B cell (primary cell): Measurements from ENCODE around the gene ACTR2. TPM values are rescaled to one million over a fixed set of nuclear protein-coding genes. Genes with fewer than 3 reads are reported as not detected.

Experiments
- ATAC-seq: fragments of 200-7000 bp; cut with Tn5 transposase; one replicate; pipeline ENCODE4 v1.10.0; 2021; ENCODE audit warnings: low read depth, mild to moderate bottlenecking, moderate number of reproducible peaks, moderate library complexity
- CTCF ChIA-PET: fragments of 350-600 bp; sonication (Branson Sonifier 250); formaldehyde crosslinking; loops from one replicate; lab custom pipeline; 2021; ENCODE audit warnings: antibody characterized with exemption, inconsistent platforms; lab: Charles Lee
- POLR2A ChIA-PET: fragments of 350-600 bp; sonication (Branson Sonifier 250); formaldehyde crosslinking; loops from one replicate; lab custom pipeline; 2021; ENCODE audit warnings: antibody characterized with exemption; lab: Charles Lee
- DNase-seq: peaks from one replicate; pipeline ENCODE4 v3.0.0; 2013
- H2AFZ ChIP-seq: 2 replicates; pipeline ENCODE4 v1.6.1; 2012; ENCODE audit warnings: mild to moderate bottlenecking, low read depth, low read length; ENCODE audit not compliant: insufficient read depth, poor library complexity, severe bottlenecking
- H3K27ac ChIP-seq, 2 donors: 1 replicate in 1 of 2; 2 replicates in 1 of 2; pipeline ENCODE4 v1.5.1; 2012 to 2013; ENCODE audit warnings: low read length in 2 of 2, mild to moderate bottlenecking in 2 of 2, moderate library complexity in 1 of 2
- H3K27me3 ChIP-seq, 4 experiments: fragments of 200-600 bp in 1 of 4; sonication (generic) in 1 of 4; replicated peaks in 1 of 4; 1 replicate in 2 of 4; 2 replicates in 2 of 4; pipeline versions ENCODE4 v1.6.1 to v1.7.0; 2013 to 2016; ENCODE audit warnings: low read length in 3 of 4, mild to moderate bottlenecking in 2 of 4, mixed read lengths in 1 of 4, moderate library complexity in 1 of 4; ENCODE audit not compliant: insufficient read depth in 4 of 4, control insufficient read depth in 3 of 4; ENCODE audit errors: control extremely low read depth in 1 of 4
- H3K36me3 ChIP-seq, 2 experiments: replicated peaks in 1 of 2; 1 replicate in 1 of 2; 2 replicates in 1 of 2; pipeline versions ENCODE4 v1.6.1 to v1.7.1; 2013; ENCODE audit warnings: low read length in 1 of 2; ENCODE audit not compliant: insufficient read depth in 2 of 2, control insufficient read depth in 1 of 2; ENCODE audit errors: control extremely low read depth in 1 of 2, extremely low read depth in 1 of 2
- H3K4me1 ChIP-seq, 2 donors: fragments of 200-600 bp in 1 of 2; sonication (generic) in 1 of 2; 1 replicate in 1 of 2; 2 replicates in 1 of 2; pipeline versions ENCODE4 v1.5.1 to v1.6.1; 2013 to 2017; ENCODE audit warnings: low read length in 2 of 2; ENCODE audit not compliant: control insufficient read depth in 2 of 2, insufficient read depth in 2 of 2
- H3K4me2 ChIP-seq: replicated peaks from 2 replicates; pipeline ENCODE3; 2012; ENCODE audit warnings: mild to moderate bottlenecking, low read depth, low read length; ENCODE audit not compliant: poor library complexity, severe bottlenecking
- H3K4me3 ChIP-seq, 5 experiments: fragments of 200-600 bp in 1 of 5; sonication (generic) in 1 of 5; 1 replicate in 3 of 5; 2 replicates in 2 of 5; pipeline versions ENCODE4 v1.5.1 to v1.7.0; 2011 to 2016; ENCODE audit warnings: low read length in 4 of 5, mild to moderate bottlenecking in 4 of 5, low read depth in 2 of 5, control low read depth in 1 of 5, moderate library complexity in 1 of 5; ENCODE audit not compliant: insufficient read depth in 1 of 5; ENCODE audit errors: control extremely low read depth in 1 of 5, extremely low read depth in 1 of 5
- H3K79me2 ChIP-seq: fragments of 200-600 bp; sonication (generic); one replicate; pipeline ENCODE4 v1.6.0; 2016; ENCODE audit warnings: low read length; ENCODE audit not compliant: control insufficient read depth, insufficient read depth
- H3K9ac ChIP-seq: fragments of 200-600 bp; sonication (generic); 2 replicates; pipeline ENCODE4 v1.6.1; 2017; ENCODE audit warnings: mild to moderate bottlenecking, low read length, moderate library complexity
- H3K9me3 ChIP-seq, 3 donors: one replicate each; pipeline versions ENCODE4 v1.6.1 to v1.7.1; 2013; ENCODE audit warnings: low read length in 2 of 3; ENCODE audit not compliant: control insufficient read depth in 2 of 3, insufficient read depth in 1 of 3; ENCODE audit errors: control extremely low read depth in 1 of 3
- H4K20me1 ChIP-seq: 2 replicates; pipeline ENCODE4 v1.6.0; 2012; ENCODE audit warnings: mild to moderate bottlenecking, low read length; ENCODE audit not compliant: insufficient read depth, control insufficient read depth, poor library complexity, severe bottlenecking
- H3K27ac Mint-ChIP-seq: one replicate; pipeline ENCODE4 v1.8.0; 2021; ENCODE audit warnings: mixed read lengths
- H3K27me3 Mint-ChIP-seq: one replicate; pipeline ENCODE4 v1.8.0; 2021; ENCODE audit warnings: mixed read lengths
- H3K4me1 Mint-ChIP-seq: one replicate; pipeline ENCODE4 v1.8.0; 2021; ENCODE audit warnings: mixed read lengths
- H3K4me3 Mint-ChIP-seq: one replicate; pipeline ENCODE4 v1.8.0; 2021; ENCODE audit warnings: mixed read lengths
- H3K9me3 Mint-ChIP-seq: one replicate; pipeline ENCODE4 v1.8.0; 2022; ENCODE audit warnings: mixed read lengths; ENCODE audit not compliant: insufficient read depth
- EZH2 ChIP-seq: IDR thresholded peaks from 2 replicates; pipeline ENCODE4 v1.6.1; 2012; ENCODE audit warnings: borderline replicate concordance, low read depth, mild to moderate bottlenecking, moderate library complexity, low read length; ENCODE audit not compliant: insufficient read depth, poor library complexity, severe bottlenecking
- WGBS: methylation state at CpG from one replicate; pipeline ENCODE4 v1.1.5; 2013; ENCODE audit warnings: missing lambda C conversion rate; ENCODE audit not compliant: insufficient coverage; 5-methylcytosine and 5-hydroxymethylcytosine counted together
- intact Hi-C: fragments of 100-400 bp; cut with micrococcal nuclease; formaldehyde crosslinking; loops from one replicate; pipeline ENCODE4 v1.10.0; 2022
- polyA plus RNA-seq: library from polyadenylated mRNA; depleted of rRNA; stranded (reverse); fragments of >200 nt; gene quantifications from 2 replicates; pipeline ENCODE4 v1.2.3, GENCODE V29; 2012
- total RNA-seq, 2 donors: library from RNA; stranded (reverse); fragments of 120-200 nt in 1 of 2; gene quantifications; 1 replicate in 1 of 2; 2 replicates in 1 of 2; pipeline versions ENCODE4 v1.2.3 to v1.2.4, GENCODE V29; 2013 to 2022
- TF ChIP-seq, protein P1 (sequence below): fragments of 200-600 bp; IDR thresholded peaks from one replicate; pipeline ENCODE4 v1.8.0; 2022; ENCODE audit warnings: antibody characterized with exemption, mild to moderate bottlenecking

The ACTR2 gene
- total and polyA plus RNA-seq, 2 donors (not counting 1 experiment from before 2014, with no cell fraction given), result 41.8 to 284 TPM

DNA sequence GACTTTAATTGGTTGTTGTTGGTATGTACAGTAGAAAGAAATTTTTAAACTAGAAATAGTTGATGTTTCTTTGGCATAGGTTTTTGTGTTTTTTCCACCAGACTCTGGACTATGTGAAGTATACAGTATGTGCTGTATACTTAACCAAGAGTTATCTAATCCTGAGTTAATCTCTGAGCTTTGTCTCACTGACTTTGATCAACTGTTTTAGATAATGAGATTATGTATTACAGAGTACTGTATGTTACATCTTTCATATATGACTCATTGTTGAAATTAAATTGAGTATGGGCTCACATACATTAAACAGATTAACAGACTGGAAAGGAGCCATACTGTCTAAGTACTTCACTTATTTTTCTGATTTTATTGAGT is 38.0 kb downstream of the ACTR2 start:
- Histone ChIP-seq H3K79me2 (peaks cover 8% of the 10 kb centered on the region), H3K4me1 (no peaks in the 10 kb centered on the region), H3K9me3 (no peaks in the 10 kb centered on the region), H3K9ac (no peak overlapping the region), H3K4me2 (no peak overlapping the region), H3K27ac (no peak overlapping the region), H3K27me3 (no peaks in the 10 kb centered on the region), H3K4me3 (no peak overlapping the region), H2AFZ (no peak overlapping the region), H4K20me1 (peaks cover 65% of the 10 kb centered on the region), H3K36me3 (peaks cover 22 to 76% of the 10 kb centered on the region in 2 experiments)
- Mint-ChIP-seq H3K9me3 (no peaks in the 10 kb centered on the region), H3K27me3 (no peaks in the 10 kb centered on the region), H3K27ac (no peak overlapping the region), H3K4me1 (peaks cover 2% of the 10 kb centered on the region), H3K4me3 (no peak overlapping the region)
- TF ChIP-seq, protein P1, sequence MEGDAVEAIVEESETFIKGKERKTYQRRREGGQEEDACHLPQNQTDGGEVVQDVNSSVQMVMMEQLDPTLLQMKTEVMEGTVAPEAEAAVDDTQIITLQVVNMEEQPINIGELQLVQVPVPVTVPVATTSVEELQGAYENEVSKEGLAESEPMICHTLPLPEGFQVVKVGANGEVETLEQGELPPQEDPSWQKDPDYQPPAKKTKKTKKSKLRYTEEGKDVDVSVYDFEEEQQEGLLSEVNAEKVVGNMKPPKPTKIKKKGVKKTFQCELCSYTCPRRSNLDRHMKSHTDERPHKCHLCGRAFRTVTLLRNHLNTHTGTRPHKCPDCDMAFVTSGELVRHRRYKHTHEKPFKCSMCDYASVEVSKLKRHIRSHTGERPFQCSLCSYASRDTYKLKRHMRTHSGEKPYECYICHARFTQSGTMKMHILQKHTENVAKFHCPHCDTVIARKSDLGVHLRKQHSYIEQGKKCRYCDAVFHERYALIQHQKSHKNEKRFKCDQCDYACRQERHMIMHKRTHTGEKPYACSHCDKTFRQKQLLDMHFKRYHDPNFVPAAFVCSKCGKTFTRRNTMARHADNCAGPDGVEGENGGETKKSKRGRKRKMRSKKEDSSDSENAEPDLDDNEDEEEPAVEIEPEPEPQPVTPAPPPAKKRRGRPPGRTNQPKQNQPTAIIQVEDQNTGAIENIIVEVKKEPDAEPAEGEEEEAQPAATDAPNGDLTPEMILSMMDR, result no peak
- POLR2A ChIA-PET, result no interaction called here
- no peak for ATAC-seq
- intact Hi-C loops, result loop anchor here (1.0 to 5.0 kb wide), 3 partner anchors 167 to 308 kb away; partner anchors contain the start of gene SPRED2
- no peak for DNase-seq
- CTCF ChIA-PET, result interaction anchor here (0.7 to 3.8 kb wide), 9 partner anchors 11 to 309 kb away, joined by 3 to 17 read pairs (median 5); partner anchors contain the start of gene CEP68

DNA sequence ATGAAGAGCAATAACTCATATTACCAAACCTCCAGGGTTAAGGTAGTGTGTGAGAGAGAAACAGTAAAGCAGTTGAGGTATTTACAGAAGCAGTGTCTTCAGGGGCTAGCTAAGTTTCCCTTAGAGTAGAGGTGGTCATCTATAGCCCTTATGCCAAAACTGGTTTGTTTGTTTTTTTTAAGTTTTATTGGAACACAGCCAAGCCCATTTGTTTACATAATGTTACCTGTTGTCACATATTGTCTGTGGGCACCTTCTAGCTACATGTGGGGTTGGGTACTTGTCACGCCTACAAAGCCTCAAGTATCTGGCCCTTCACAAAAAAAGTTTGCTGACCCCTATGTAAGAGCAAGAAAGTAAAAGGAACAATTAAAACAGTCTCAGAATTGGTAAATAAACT is 39.4 kb downstream of the ACTR2 start:
- H3K27me3 ChIP-seq, result no peaks in the 10 kb centered on the region
- ChIA-PET CTCF (interaction anchor here (1.2 to 3.8 kb wide), 4 partner anchors 11 to 307 kb away, joined by 3 to 17 read pairs (median 4); partner anchors contain the start of gene CEP68), POLR2A (no interaction called here)
- no peak overlapping the region for H3K4me2 ChIP-seq
- no peaks in the 10 kb centered on the region for H3K9me3 ChIP-seq
- WGBS, result no CpG with 5 or more reads among the region's 1 CpG
- H3K4me3 ChIP-seq, result no peak overlapping the region
- H3K27me3 Mint-ChIP-seq, result no peaks in the 10 kb centered on the region
- H2AFZ ChIP-seq, result no peak overlapping the region
- TF ChIP-seq, protein P1, result no peak
- no peak for TF ChIP-seq EZH2
- ATAC-seq (no peak), DNase-seq (no peak)
- peaks cover 2% of the 10 kb centered on the region for H3K4me1 Mint-ChIP-seq
- peaks cover 8% of the 10 kb centered on the region for H3K79me2 ChIP-seq
- H3K36me3 ChIP-seq, result peaks cover 16 to 76% of the 10 kb centered on the region in 2 experiments
- H4K20me1 ChIP-seq, result peaks cover 63% of the 10 kb centered on the region
- H3K4me1 ChIP-seq, result no peaks in the 10 kb centered on the region
- H3K4me3 Mint-ChIP-seq, result no peak overlapping the region
- intact Hi-C loops, result loop anchor here (5.0 kb wide), 1 partner anchor 165 kb away; the partner anchor contains the start of gene SPRED2
- no peaks in the 10 kb centered on the region for H3K9me3 Mint-ChIP-seq
- H3K27ac ChIP-seq, result no peak overlapping the region
- H3K9ac ChIP-seq, result no peak overlapping the region
- no peak overlapping the region for H3K27ac Mint-ChIP-seq
